GM19351 (cell line): ENCODE results near the gene OTOS.

Experiments
- ATAC-seq: cut with Tn5 transposase; IDR thresholded peaks from one replicate; pipeline ENCODE4 v1.9.1; 2021; ENCODE audit warnings: mild to moderate bottlenecking, moderate library complexity; ENCODE audit not compliant: unreplicated experiment

The OTOS gene

GRCh38 chr2:240137596-240138253, 2.7 kb downstream of the OTOS start:
- no peak for ATAC-seq

GRCh38 chr2:240136671-240137292, 3.7 kb downstream of the OTOS start:
- ATAC-seq, result peak; percentile 13

- peak; percentile 94 for ATAC-seq
These were observed 4.3 kb downstream of the OTOS start, which contains the start of gene COPS9 for GRCh38 chr2:240136013-240136670. Gene COPS9, minus strand, starts transcription at chr2:240136305. Its CDS starts 21 bp downstream, at chr2:240136284.

- ATAC-seq, result peak; percentile 20
These were observed 4.8 kb downstream of the OTOS start for GRCh38 chr2:240135706-240136012.

- no peak for ATAC-seq
These were observed 5.4 kb downstream of the OTOS start for GRCh38 chr2:240134956-240135520.

- no peak for ATAC-seq
These were observed 6.0 kb downstream of the OTOS start for GRCh38 chr2:240134466-240134865.

- no peak for ATAC-seq
These were observed 7.1 kb downstream of the OTOS start for GRCh38 chr2:240133401-240133800.

- no peak for ATAC-seq
These were observed 7.8 kb downstream of the OTOS start for GRCh38 chr2:240132651-240132980.

- no peak for ATAC-seq
These were observed 8.4 kb downstream of the OTOS start for GRCh38 chr2:240131941-240132650.

- no peak for ATAC-seq
These were observed 9.2 kb downstream of the OTOS start for GRCh38 chr2:240131296-240131695.

GRCh38 chr2:240130393-240131195, 9.9 kb downstream of the OTOS start:
- no peak for ATAC-seq

GRCh38 chr2:240129731-240130392, 10.6 kb downstream of the OTOS start:
- no peak for ATAC-seq

- no peak for ATAC-seq
These were observed 11.1 kb downstream of the OTOS start for GRCh38 chr2:240129311-240129710.

GRCh38 chr2:240128608-240129145, 11.8 kb downstream of the OTOS start:
- ATAC-seq, result no peak

- ATAC-seq, result no peak
These were observed 12.4 kb downstream of the OTOS start for GRCh38 chr2:240127911-240128607.

- no peak for ATAC-seq
These were observed 13.2 kb downstream of the OTOS start for GRCh38 chr2:240127191-240127750.

- no peak for ATAC-seq
These were observed 13.7 kb downstream of the OTOS start for GRCh38 chr2:240126731-240127130.

GRCh38 chr2:240125742-240126141, 14.7 kb downstream of the OTOS start:
- no peak for ATAC-seq

- ATAC-seq, result no peak
These were observed 15.8 kb downstream of the OTOS start for GRCh38 chr2:240124651-240125030.
